IPS-NIHi11 (cell line): ENCODE results near the gene ASIC4.
A peak's percentile ranks its signal among the peaks of the same experiment; 100 is the strongest.

Experiments
- DNase-seq: peaks from one replicate; pipeline ENCODE4 v3.0.0; 2012; ENCODE audit warnings: mixed read lengths, low spot score

Gene ASIC4

GRCh38 chr2:219482674-219483405, 31.4 kb upstream of the ASIC4 start:
- DNase-seq = no peak

- DNase-seq = no peak
These were observed 30.6 kb upstream of the ASIC4 start for GRCh38 chr2:219483451-219484342.

DNA sequence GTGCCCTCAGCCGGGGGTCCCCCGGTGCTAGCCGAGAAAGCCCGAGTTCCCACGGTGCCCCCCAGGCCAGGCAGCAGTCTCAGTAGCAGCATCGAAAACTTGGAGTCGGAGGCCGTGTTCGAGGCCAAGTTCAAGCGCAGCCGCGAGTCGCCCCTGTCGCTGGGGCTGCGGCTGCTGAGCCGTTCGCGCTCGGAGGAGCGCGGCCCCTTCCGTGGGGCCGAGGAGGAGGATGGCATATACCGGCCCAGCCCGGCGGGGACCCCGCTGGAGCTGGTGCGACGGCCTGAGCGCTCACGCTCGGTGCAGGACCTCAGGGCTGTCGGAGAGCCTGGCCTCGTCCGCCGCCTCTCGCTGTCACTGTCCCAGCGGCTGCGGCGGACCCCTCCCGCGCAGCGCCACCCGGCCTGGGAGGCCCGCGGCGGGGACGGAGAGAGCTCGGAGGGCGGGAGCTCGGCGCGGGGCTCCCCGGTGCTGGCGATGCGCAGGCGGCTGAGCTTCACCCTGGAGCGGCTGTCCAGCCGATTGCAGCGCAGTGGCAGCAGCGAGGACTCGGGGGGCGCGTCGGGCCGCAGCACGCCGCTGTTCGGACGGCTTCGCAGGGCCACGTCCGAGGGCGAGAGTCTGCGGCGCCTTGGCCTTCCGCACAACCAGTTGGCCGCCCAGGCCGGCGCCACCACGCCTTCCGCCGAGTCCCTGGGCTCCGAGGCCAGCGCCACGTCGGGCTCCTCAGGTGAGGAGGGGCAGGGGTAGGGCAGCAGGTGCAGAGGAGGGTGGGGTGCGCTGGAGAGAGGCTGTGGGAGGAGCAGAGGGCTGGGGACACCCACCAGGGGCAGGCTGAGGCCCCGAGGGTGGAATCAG, 29.7 kb upstream of the ASIC4 start:
- DNase-seq = peak; percentile 68

DNA sequence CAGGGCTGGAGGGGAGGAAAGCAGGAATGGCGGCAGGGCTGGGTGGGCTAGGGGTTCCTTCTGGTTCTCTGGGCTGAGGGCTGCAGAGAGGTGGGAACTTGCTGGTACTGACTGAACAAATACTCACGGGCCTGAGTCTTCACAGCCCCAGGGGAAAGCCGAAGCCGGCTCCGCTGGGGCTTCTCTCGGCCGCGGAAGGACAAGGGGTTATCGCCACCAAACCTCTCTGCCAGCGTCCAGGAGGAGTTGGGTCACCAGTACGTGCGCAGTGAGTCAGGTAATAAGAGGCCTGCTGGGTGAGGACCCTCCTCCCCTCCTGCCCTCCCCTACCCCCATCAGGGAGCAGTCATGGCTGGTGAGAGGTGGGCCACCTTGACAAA, 29.1 kb upstream of the ASIC4 start:
- DNase-seq = no peak

DNA sequence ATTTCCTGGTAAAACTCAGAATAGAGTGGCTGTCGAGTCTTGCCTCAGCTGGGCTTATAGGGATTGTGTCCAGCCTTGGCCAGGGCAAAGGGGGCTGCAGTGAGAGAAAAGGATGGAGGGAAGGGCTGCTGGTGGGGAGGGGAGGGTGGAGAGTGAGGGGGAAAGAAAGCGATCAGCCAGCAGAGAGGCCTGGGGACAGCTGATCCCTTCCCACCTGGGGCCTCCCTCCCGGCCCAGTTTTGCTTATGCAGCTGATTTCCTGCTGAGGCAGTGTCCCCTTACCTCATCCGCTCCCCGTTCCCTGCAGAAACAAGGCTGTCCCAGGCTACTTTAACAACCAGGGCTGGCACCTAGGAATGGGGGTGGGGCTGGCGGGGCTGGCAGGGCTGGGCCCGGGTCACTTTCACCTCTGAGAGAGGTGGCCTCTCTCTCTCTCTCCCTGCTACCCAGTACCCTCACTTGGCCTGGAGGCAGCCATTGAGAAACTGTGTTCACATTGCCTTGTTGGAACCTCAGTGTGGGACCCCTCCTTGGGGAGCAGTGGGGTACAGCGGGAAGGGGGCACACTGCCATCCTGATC, 27.8 kb upstream of the ASIC4 start:
- DNase-seq = peak; percentile 73

DNA sequence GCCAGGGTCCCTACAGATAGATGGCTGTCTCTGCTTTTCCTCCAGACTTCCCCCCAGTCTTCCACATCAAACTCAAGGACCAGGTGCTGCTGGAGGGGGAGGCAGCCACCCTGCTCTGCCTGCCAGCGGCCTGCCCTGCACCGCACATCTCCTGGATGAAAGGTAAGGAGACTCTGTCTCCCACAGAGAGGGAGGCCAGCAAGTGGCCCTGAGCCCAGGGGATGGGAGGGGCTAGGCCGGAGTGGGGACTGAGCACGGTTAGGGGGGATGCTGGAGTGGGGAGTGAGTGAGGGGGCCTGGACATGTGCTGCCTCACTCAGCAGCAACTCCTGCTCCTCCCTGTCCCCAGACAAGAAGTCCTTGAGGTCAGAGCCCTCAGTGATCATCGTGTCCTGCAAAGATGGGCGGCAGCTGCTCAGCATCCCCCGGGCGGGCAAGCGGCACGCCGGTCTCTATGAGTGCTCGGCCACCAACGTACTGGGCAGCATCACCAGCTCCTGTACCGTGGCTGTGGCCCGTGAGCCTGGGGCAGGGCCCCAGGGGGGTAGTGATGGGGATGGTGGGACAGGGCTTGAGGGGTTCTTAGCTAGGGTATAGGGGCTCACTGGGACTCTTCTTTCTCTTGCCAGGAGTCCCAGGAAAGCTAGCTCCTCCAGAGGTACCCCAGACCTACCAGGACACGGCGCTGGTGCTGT, 26.0 kb upstream of the ASIC4 start:
- DNase-seq = no peak

- DNase-seq = no peak
These were observed 25.5 kb upstream of the ASIC4 start for GRCh38 chr2:219488844-219489194.

- DNase-seq = no peak
These were observed 25.0 kb upstream of the ASIC4 start for GRCh38 chr2:219489315-219489714.

DNA sequence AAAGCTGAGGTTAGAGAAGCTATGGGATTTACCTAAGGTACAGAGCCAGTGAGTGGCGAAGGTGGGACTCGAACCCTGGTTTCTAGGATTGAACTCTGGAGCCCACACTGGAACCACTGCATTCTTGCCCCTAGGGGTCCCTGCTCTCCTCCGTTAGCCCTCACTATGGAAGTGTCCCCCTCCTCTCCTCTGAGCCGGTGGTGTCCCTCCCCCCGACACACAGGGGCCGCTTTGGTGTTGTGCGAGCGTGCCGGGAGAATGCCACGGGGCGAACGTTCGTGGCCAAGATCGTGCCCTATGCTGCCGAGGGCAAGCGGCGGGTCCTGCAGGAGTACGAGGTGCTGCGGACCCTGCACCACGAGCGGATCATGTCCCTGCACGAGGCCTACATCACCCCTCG, 24.1 kb upstream of the ASIC4 start:
- peak; percentile 47 for DNase-seq

DNA sequence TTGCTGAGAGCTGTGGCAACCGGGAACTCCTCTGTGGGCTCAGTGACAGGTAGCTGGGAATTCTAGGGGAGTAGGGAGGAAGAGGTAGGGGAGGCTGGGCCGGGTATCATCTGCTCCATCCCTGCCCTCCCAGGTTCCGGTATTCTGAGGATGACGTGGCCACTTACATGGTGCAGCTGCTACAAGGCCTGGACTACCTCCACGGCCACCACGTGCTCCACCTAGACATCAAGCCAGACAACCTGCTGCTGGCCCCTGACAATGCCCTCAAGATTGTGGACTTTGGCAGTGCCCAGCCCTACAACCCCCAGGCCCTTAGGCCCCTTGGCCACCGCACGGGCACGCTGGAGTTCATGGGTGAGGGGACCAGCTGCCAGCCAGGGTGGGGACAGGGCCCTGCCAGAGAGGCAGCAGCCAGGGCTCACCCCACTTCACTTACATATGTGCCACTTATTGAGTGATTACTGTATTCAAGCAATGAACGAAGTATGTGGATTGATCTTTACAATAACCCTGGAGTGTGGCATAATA, 23.6 kb upstream of the ASIC4 start:
- DNase-seq = no peak

- DNase-seq = no peak
These were observed 22.9 kb upstream of the ASIC4 start for GRCh38 chr2:219491278-219491963.

DNA sequence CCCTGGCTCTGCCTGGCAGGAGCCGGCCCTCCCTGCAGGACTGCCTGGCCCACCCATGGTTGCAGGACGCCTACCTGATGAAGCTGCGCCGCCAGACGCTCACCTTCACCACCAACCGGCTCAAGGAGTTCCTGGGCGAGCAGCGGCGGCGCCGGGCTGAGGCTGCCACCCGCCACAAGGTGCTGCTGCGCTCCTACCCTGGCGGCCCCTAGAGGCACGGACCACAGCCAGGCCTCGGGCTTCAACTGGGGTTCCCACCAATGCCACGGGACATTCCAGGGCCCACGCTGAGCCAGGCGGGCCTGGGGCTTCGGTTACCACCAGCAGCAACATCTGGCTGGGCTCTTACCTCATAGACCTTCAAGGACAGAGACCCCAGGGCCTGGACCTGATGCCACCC, 21.7 kb upstream of the ASIC4 start:
- DNase-seq = peak; percentile 72

DNA sequence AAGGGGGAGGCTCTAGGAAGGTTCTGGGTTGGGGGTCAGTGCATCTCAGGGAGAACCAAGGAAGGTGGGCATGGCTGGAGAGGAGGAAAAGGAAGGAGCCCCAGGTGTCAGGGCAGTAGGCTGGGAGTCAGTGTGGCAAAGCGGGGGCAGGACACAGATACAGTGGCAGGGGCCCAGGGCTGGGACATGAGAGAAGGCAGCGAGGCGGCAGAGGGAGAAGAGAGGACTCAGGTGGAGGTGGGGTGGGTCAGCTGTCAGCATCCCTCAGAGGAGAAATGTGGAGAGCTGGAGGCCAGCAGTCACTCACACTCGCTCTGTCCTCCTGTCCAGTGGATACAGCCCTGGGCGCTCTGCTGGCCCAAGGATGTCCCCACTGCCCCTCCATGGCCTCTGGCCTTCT, 21.2 kb upstream of the ASIC4 start:
- no peak for DNase-seq

- no peak for DNase-seq
These were observed 19.2 kb upstream of the ASIC4 start for GRCh38 chr2:219494952-219495530.

GRCh38 chr2:219495531-219496122, 18.7 kb upstream of the ASIC4 start:
- peak; percentile 83 for DNase-seq

DNA sequence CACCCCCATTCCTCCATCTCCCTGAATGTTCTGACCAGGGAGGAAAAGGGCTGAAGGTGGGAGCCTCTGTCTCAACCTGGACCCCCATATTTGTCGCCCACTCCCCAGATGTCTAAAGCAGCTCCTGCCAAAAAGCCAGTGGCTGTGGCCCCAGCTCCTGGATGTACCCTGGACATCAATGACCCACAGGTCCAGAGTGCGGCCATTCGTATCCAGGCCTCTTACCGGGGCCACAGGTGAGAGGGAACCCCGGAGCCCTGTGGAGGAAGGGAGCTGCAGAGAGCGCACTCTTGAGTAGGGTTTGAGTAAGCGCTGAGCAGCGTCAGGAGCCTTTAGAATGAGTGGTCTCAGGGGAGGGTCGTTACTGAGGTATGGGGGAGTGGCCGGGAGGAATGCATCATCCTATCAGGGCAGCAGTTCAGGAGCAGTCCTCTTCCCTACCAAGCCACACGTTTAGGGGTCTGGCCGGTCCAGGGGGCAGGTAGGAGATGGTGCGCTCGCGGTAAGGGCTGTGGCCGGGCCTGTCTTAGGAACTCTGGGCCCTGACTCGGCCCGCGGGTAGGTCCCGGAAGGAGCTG, 17.9 kb upstream of the ASIC4 start:
- no peak for DNase-seq

DNA sequence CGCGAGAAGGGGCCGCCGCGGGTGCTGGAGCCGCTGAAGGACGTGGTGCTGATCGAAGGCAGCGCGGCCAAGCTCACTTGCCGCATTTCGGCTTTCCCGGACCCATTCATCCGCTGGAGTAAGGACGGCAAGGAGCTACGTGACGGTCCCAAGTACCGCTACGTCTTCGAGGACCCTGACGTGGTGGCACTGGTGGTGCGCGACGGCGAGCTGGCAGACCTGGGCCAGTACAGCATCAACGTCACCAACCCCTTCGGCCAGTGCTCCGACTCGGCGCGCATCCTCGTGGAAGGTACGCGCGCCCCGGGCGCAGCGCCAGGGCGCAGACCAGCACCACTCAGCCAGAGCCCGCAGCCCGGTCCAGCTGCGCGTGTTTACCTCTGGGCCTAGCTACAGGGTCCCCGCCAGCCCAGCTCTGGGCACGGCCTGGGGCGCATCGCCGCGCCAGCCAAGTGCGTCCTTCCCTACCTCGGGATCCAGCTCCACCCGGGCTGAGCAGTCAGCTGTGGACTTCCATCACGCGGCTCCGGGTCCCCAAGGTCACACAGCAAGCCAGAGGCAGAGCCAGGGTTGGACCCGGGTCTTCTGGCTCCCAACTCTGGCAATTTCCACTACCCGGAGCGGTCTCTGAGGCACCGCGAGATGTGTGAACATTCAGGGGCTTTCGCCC, 17.3 kb upstream of the ASIC4 start:
- DNase-seq = no peak

DNA sequence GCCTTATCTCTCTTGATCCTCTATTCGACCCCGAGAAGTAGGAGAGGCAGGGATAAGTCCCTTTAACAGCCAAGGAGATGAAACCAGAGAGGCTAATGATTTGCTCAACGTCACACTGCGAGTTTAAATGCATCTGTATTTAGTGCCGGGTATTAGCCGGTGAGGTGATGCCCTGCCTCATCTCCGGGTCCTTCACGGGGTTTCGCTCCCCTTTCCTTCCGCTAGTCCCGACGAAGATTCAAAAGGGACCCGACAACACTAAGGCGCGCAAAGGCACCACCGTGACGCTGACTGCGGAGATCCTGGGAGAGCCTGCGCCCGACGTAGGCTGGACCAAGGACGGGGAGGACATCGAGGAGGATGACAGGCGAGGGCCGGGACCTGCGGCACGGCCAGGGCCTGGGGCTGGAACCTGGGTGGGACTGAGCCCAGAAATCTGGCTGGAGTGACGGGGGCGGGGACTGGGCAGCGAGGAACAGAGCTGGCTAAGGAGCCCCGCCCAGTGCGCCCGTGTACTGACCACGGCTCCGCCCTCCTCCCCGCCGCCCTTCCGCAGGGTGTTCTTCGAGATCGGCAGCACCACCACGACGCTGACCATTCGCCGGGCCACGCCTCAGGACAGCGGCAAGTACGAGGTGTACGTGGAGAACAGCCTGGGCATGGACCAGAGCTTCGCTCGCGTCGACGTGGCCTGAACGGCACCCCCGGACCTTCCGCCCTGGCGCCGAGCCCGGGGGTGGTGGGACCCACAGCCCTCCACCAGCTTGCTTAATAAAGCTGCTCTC, 16.6 kb upstream of the ASIC4 start:
- DNase-seq = peak; percentile 74
